ENCODE measurements around the gene VAV2. TPM values are rescaled to one million over a fixed set of nuclear protein-coding genes. Genes with fewer than 3 reads are reported as not detected.

VAV2 gene
- total and polyA plus RNA-seq, 2 experiments from 2014 or later = 8.1 to 28.9 TPM

- no peak overlapping the region for H3K4me3 ChIP-seq
- no peaks in the 10 kb centered on the region for H3K79me2 ChIP-seq (replicated peaks; ENCODE audit: insufficient read depth)
- Mint-ChIP-seq H3K27me3 (ENCODE audit: insufficient read depth, low read depth, poor library complexity) (peaks cover 6% of the 10 kb centered on the region), H3K27ac (no peak overlapping the region), H3K4me3 (no peak overlapping the region), H3K4me1 (peaks cover 7% of the 10 kb centered on the region), H3K36me3 (ENCODE audit: low read depth) (peaks cover 6% of the 10 kb centered on the region; the same call in 2 of the 3 replicates), H3K9me3 (no peaks in the 10 kb centered on the region)
- H2AFZ ChIP-seq = no peak overlapping the region
- H3F3A ChIP-seq (replicated peaks; ENCODE audit: low read depth) = no peaks in the 10 kb centered on the region
- DNase-seq (ENCODE audit: low spot score) (no peak), ATAC-seq (no peak)
- H3K4me1 ChIP-seq (ENCODE audit: insufficient read depth) = no peaks in the 10 kb centered on the region
- H3K27ac ChIP-seq (ENCODE audit: low read depth) = no peak overlapping the region
- no peaks in the 10 kb centered on the region for H3K27me3 ChIP-seq (ENCODE audit: insufficient read depth)
- no peaks in the 10 kb centered on the region for H3K36me3 ChIP-seq (ENCODE audit: insufficient read depth)
- H4K20me1 ChIP-seq (replicated peaks; ENCODE audit: insufficient read depth) = no peaks in the 10 kb centered on the region
- no peaks in the 10 kb centered on the region for H3K9me2 ChIP-seq (ENCODE audit: insufficient read depth)
- TF ChIP-seq CTCF (conservative IDR thresholded peaks at IDR 0.05; ENCODE audit: low read depth in 2 of 2) = no peak
- TF ChIP-seq ZNF462 (CRISPR knock-in tag; IDR thresholded peaks at IDR 0.05) = no peak
- no peak for TF ChIP-seq STAT1 (IDR thresholded peaks at IDR 0.05; ENCODE audit: unreplicated experiment)
- no peak for TF ChIP-seq ETS1 (IDR thresholded peaks at IDR 0.05)
- TF ChIP-seq NANOG (IDR thresholded peaks at IDR 0.05; ENCODE audit: borderline replicate concordance) = no peak
- H3K4me2 ChIP-seq = no peak overlapping the region
Measured at GRCh38 chr9:133784731-133785561, 207.2 kb downstream of the VAV2 start.

All from GM23338 (cell line).